ENCODE results near the gene VSIR. TPM values are rescaled to one million over a fixed set of nuclear protein-coding genes. Genes with fewer than 3 reads are reported as not detected.

VSIR gene
- total RNA-seq, 1 donor from 2014 or later = 128 TPM

DNA sequence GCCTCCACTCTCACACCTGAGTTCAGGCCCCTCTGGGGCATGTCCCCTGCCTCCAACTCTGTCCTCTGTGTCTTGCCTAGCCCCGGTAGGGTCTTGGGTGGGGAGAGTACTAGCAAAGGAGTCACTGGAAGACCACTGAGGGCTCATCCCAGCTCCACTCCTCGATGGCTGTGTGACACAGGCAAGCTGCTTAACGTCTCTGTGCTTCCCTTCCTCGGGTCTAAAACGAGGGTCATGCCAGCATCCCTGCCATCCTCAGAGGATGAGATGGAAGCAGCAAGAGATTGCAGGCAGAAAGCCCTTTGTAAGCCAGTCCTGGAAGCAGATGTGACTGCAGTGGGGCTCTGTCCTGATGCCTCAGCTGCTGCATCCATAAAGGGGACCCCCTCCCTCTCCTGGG, 38.5 kb downstream of the VSIR start:
- no peak for DNase-seq (ENCODE audit: low spot score)

DNA sequence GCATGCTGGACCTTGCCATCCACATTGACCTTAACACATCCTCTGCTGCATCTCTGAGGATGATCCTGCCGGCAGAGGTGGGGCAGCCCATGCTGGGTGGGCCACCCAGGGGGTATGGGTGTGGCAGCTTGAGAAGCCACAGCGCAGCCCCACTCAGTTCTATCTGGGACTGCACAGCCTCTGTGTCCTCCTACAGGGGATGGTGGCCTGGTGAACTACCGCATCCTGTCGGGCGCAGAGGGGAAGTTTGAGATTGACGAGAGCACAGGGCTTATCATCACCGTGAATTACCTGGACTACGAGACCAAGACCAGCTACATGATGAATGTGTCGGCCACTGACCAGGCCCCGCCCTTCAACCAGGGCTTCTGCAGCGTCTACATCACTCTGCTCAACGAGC, 41.5 kb downstream of the VSIR start:
- no peak for DNase-seq (ENCODE audit: low spot score)

- no peak for DNase-seq (ENCODE audit: low spot score)
These were observed 44.1 kb downstream of the VSIR start for GRCh38 chr10:71729161-71729636.

DNA sequence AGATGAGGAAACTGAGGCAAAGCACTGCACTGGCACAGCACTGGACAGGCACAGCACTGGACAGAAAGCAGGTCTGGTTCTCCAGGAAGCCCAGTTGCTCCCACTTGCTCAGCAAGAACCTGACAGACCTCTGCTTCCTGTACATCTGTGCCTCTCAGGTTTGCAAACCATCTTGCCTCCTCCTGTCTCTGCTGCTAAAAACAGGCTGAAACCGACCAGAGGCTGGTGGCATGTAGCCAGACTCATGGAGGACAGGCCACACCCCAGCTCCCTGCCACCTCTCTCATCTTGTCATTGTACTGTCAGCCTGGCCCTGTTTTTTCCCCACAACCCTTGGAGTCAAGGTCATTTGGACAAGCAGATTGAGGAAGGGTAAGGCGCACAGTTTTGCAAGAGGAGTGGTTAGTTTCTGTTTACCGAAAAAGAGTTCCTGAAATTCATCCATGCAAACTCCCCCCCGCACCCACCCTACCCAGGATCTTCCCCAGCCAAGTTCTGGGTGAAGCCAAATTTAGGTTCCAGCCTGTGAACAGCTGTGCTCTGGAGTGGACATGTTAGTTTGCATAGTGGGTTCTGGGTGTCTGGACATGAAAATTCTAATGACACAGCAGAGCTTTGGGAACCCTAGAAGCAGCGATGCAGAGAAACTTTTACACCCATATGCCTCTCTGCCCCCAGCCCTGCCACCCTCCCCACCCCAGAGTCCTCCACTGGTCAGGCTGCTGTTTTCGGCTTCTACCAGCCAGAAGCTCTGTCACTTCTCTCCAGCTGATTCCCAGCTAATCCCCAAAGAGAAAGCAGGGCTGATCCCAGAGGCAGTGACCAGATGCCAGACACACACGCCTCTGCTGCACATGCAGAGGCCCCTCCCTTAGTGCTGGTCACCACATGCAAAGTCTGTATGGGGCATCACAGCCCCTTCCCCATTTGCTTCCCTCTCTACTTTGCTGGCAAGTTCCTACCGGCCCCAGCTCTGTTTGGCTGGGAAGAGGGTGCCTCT, 45.3 kb downstream of the VSIR start:
- no peak for DNase-seq (ENCODE audit: low spot score)

- DNase-seq (ENCODE audit: low spot score) = no peak
These were observed 46.1 kb downstream of the VSIR start for GRCh38 chr10:71727105-71727737.

GRCh38 chr10:71726580-71727104, 46.7 kb downstream of the VSIR start:
- no peak for DNase-seq (ENCODE audit: low spot score)

DNA sequence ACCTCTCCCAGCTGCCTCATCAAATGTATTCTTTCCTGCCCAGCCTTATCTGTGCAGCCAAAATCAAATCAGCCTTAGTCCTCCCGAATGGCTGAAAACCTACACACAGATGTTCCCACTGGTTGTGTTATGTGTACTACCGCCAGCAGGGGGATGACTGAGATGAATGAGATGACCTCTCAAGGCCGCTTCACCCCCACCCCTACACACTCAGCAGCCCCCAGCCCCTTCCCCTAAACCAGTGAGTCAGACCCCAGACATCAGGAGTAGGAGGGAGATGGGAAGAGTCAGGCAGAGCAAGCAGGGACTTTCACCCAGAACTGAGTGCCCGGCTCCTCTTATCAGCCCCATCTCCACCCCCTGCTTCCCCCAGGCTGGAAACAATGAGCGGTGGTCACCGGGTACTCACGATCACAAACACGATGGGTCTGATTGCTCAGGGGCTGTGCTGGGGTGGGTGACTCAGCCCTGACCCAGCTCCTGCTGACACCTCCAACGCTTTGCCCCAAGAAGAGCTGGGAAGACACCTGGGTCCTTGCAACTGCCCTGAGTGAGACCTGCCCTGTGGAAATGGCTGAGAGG, 47.2 kb downstream of the VSIR start:
- no peak for DNase-seq (ENCODE audit: low spot score)

GRCh38 chr10:71725249-71725648, 48.1 kb downstream of the VSIR start:
- no peak for DNase-seq (ENCODE audit: low spot score)

DNA sequence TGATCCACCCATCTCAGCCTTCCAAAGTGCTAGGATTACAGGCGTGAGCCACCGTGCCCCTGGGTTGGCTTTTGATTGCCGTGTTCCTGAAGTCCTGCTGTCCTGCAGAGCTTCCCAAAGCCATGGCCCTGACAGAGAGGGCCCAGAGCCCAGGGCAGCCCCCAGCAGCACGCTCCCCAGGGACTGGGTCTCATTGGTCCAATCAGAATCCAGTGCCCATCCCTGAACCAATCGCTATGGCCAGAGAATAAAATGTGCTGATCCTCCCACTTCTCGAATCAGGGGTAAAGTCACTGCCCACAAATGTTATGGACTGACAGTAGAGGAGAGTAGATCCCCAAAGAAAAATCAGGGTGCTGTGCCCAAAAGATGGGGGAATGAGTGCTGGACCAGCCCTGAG, 48.8 kb downstream of the VSIR start:
- no peak for DNase-seq (ENCODE audit: low spot score)

DNA sequence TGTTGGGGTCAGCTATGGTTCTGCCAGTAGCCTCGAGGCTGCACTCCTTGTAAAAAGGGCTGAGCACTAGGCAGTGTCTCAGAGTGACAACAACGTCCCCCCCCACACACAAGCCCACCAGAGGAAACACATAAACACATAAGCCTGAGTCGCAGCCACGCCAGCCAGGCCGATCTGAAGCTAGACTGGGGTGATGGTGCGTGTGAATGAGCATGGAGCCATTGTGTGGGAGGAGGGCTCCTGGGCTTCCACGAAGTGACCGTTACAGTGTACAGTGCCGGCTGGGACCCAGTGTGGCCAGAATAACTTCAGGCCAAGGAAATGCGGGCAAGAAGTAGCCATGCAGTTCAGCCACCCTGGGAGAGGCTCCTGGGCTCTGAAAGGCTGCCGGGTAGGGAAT, 50.0 kb downstream of the VSIR start:
- DNase-seq (ENCODE audit: low spot score) = no peak

GRCh38 chr10:71722849-71723248, 50.5 kb downstream of the VSIR start:
- DNase-seq (ENCODE audit: low spot score) = no peak

DNA sequence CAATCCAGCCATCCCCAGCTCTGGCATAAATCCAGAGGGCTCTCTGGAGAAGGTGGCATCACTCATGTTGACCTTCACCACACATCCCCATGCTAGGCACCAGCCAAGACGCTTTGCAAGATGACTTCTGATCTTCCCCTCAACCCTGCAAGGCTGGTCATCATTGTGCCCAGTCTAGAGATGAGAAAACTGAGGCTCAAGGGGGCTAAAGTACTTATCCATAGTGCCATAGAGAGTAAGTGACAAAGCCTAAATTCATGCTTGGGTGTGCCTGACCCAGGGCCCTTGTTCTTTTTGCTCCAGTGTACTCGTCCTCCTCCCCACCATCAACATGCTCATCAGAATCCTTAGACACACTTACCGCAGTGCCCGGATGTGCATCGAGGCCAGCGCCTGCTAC, 52.0 kb downstream of the VSIR start:
- DNase-seq (ENCODE audit: low spot score) = no peak

- DNase-seq (ENCODE audit: low spot score) = no peak
These were observed 53.0 kb downstream of the VSIR start for GRCh38 chr10:71720288-71720687.

- no peak for DNase-seq (ENCODE audit: low spot score)
These were observed 53.7 kb downstream of the VSIR start, which contains the start of gene C10orf105 for GRCh38 chr10:71719464-71720201. TSS of gene C10orf105 (minus strand) at chr10:71719778. CDS start at chr10:71716337, 3,441 bp downstream.

DNA sequence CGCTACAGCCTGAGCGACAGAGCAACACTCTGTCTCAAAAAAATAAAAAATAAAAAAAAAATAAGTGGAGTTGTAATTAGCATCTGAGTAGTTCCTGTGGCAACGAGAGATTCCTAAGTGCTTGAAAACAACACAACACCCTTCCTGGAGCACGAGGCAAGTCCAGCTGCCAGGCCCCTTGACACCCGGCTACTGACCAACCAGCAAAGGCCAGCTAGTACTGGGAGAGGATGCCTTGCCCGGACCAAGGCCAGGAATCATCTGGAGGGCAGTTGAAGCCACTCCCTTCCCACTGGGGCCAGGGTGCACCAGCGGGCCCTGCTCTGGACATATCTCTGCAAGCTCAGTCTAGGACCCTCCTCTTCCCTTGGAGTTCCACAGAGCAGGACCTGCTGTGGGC, 54.3 kb downstream of the VSIR start:
- DNase-seq (ENCODE audit: low spot score) = no peak

DNA sequence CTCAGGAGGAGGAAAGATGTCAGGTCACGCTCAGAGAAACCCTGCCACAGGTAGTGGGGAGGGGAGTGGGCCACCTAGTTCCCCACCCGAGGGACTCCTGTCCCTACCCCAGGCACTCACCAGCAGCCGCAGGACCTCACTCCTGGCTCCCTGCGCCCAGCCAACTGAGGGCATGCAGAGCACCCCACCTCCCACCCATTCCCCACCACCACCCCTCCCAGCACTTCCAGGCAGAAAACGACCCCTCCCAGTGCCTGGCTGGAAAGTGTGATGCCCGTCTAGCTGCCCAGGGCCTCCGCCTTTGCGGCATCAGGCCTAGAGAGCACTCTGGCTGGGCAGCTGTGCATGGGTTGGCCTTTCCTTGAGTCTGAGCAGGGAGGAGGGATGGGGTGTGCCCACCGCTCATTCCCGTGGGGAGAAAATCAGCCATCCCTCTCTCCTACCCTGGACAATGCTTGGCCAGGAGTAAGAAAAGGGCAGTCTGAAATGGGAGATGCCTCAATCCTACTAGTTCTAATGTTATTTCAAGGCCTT, 55.1 kb downstream of the VSIR start:
- DNase-seq (ENCODE audit: low spot score) = no peak

GRCh38 chr10:71717551-71717951, 55.8 kb downstream of the VSIR start:
- no peak for DNase-seq (ENCODE audit: low spot score)

DNA sequence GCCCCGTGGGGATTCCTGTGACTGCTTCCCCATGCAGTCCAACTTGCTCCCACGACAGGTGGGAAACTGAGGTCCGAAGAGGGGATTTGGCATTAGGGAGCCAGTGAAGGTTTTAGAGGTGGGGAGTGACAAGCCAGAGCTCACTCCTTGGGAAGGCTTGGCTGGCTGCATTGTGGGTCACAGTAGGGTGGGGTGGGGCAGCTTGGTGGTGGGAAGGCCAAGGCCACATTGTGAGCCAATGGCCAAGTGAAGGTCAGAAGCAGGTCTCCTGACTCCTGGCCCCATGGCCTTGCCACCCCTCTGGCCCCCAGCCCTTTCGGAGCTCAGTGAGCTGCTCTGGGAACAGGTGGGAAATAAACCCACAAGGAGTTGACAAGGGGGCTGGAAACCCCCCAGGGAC, 56.3 kb downstream of the VSIR start:
- DNase-seq (ENCODE audit: low spot score) = no peak

DNA sequence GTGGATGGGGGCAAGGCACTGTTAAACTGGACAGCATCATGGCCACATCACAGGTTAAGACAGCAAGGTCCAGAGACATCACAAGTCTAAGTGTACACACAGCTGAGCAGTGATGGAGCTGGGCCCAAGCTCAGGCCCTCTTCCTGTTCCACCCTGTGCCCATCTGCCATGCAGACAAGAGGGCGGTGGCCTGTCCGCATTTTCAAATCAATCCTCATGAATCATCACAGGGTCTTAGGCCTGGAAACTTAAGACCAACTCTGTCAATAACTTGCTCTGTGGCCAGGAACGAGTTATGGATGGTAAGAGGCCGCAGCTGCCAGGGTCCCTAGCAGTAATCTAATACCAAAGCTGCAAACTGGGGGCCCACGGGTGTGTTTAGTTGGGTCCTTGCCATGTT, 56.9 kb downstream of the VSIR start:
- no peak for DNase-seq (ENCODE audit: low spot score)

GRCh38 chr10:71715860-71716259, 57.5 kb downstream of the VSIR start:
- no peak for DNase-seq (ENCODE audit: low spot score)

DNA sequence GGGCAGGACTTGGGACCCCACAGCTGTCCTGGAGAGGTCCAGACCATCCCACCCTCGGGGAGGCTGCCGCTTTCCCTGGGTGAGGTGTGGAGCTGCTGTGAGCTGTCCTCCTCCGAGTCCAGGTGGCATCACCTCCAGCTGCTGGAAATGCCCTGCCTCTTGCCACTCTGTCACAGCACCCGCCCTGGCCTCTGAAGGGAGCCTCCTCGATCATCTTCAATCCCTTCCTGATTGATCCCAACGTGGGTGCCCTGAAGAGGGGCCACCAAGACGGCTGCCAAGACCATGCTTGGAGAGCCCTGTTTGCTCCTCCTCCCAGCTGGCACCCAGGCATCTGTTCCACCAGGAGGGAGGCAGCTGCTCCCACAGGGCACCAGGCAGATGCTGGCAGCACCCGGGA, 58.3 kb downstream of the VSIR start:
- DNase-seq (ENCODE audit: low spot score) = no peak

All from mesenteric fat pad (tissue), 1 donor.